Breast epithelium (tissue), 3 donors: ENCODE results near the gene JAG1.

Experiments used
- POLR2A ChIP-seq: fragments of 450-650 bp; IDR thresholded peaks from one replicate; pipeline ENCODE4 v1.6.1; 2016; ENCODE audit warnings: antibody characterized with exemption, mild to moderate bottlenecking, moderate library complexity
- POLR2AphosphoS5 ChIP-seq, 3 donors: sonication (generic); formaldehyde crosslinking; IDR thresholded peaks; one replicate each; pipeline ENCODE4 v1.6.1; 2017; ENCODE audit warnings: antibody characterized with exemption in 3 of 3
- TF ChIP-seq, protein P1 (sequence below), 3 donors: fragments of 450-650 bp; IDR thresholded peaks; one replicate each; pipeline ENCODE4 v1.5.1; 2016 to 2017; ENCODE audit warnings: antibody characterized with exemption in 3 of 3, mild to moderate bottlenecking in 3 of 3, moderate library complexity in 3 of 3

- TF ChIP-seq, protein P1, sequence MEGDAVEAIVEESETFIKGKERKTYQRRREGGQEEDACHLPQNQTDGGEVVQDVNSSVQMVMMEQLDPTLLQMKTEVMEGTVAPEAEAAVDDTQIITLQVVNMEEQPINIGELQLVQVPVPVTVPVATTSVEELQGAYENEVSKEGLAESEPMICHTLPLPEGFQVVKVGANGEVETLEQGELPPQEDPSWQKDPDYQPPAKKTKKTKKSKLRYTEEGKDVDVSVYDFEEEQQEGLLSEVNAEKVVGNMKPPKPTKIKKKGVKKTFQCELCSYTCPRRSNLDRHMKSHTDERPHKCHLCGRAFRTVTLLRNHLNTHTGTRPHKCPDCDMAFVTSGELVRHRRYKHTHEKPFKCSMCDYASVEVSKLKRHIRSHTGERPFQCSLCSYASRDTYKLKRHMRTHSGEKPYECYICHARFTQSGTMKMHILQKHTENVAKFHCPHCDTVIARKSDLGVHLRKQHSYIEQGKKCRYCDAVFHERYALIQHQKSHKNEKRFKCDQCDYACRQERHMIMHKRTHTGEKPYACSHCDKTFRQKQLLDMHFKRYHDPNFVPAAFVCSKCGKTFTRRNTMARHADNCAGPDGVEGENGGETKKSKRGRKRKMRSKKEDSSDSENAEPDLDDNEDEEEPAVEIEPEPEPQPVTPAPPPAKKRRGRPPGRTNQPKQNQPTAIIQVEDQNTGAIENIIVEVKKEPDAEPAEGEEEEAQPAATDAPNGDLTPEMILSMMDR (IDR thresholded peaks at IDR 0.05): no peak
- TF ChIP-seq POLR2A: no peak
- no peak for TF ChIP-seq POLR2AphosphoS5 (IDR thresholded peaks at IDR 0.05)
These were observed 10.9 kb downstream of the JAG1 start for GRCh38 chr20:10662661-10663458.
